SK-N-SH treated with all-trans-retinoic acid at 6 μM for 48 hours (cell line): ENCODE results near the gene NONO.
"Not testable (repeated sequence)": the region's sequence is repeated elsewhere in the genome, so short reads cannot be mapped to it uniquely, and the experiment has no call there.

Experiments used
- CREB5 ChIP-seq: fragments of 250-450 bp; sonication (Bioruptor Pico); IDR thresholded peaks from 2 replicates; pipeline ENCODE4 v1.5.1; 2020; ENCODE audit warnings: low read depth, mild to moderate bottlenecking, moderate library complexity
- ISL1 ChIP-seq: fragments of 250-450 bp; sonication (Bioruptor Pico); IDR thresholded peaks from 2 replicates; pipeline ENCODE4 v2.1.2; 2022; ENCODE audit warnings: mild to moderate bottlenecking, moderate library complexity
- OSR1 ChIP-seq: fragments of 250-450 bp; sonication (Bioruptor Pico); IDR thresholded peaks from 2 replicates; pipeline ENCODE4 v1.8.0; 2022; ENCODE audit warnings: moderate library complexity, mild to moderate bottlenecking, inconsistent platforms
- PPARA ChIP-seq: fragments of 250-450 bp; sonication (Bioruptor Pico); IDR thresholded peaks from 2 replicates; pipeline ENCODE4 v1.5.0; 2020; ENCODE audit warnings: mild to moderate bottlenecking, borderline replicate concordance
- SNAI2 ChIP-seq: fragments of 250-450 bp; sonication (Bioruptor Pico); IDR thresholded peaks from 2 replicates; pipeline ENCODE4 v1.5.0; 2020; ENCODE audit warnings: mild to moderate bottlenecking, moderate library complexity
- TCF4 ChIP-seq: fragments of 250-450 bp; sonication (Bioruptor Pico); IDR thresholded peaks from 2 replicates; pipeline ENCODE4 v1.8.0; 2021; ENCODE audit warnings: mild to moderate bottlenecking, moderate library complexity, borderline replicate concordance
- ZNF70 ChIP-seq: fragments of 450-650 bp; formaldehyde crosslinking; IDR thresholded peaks from 2 replicates; pipeline ENCODE4 v1.5.0; 2020; ENCODE audit warnings: mild to moderate bottlenecking, moderate library complexity

- not testable (repeated sequence) for TF ChIP-seq SNAI2 (CRISPR knock-in tag); PPARA; ISL1 (CRISPR knock-in tag); CREB5; ZNF70 (CRISPR knock-in tag); OSR1 (CRISPR knock-in tag); TCF4 (CRISPR knock-in tag)
These were observed 14.8 kb upstream of the NONO start for GRCh38 chrX:71268624-71269023.
